ENCODE measurements around the gene FNIP1. TPM values are rescaled to one million over a fixed set of nuclear protein-coding genes. Genes with fewer than 3 reads are reported as not detected.

FNIP1 gene
- total and polyA plus RNA-seq, 2 of the 8 experiments (the other 6 are each of a cell fraction or from before 2014, with no cell fraction given): 3.5 to 17.3 TPM

- TF ChIP-seq, protein P1, sequence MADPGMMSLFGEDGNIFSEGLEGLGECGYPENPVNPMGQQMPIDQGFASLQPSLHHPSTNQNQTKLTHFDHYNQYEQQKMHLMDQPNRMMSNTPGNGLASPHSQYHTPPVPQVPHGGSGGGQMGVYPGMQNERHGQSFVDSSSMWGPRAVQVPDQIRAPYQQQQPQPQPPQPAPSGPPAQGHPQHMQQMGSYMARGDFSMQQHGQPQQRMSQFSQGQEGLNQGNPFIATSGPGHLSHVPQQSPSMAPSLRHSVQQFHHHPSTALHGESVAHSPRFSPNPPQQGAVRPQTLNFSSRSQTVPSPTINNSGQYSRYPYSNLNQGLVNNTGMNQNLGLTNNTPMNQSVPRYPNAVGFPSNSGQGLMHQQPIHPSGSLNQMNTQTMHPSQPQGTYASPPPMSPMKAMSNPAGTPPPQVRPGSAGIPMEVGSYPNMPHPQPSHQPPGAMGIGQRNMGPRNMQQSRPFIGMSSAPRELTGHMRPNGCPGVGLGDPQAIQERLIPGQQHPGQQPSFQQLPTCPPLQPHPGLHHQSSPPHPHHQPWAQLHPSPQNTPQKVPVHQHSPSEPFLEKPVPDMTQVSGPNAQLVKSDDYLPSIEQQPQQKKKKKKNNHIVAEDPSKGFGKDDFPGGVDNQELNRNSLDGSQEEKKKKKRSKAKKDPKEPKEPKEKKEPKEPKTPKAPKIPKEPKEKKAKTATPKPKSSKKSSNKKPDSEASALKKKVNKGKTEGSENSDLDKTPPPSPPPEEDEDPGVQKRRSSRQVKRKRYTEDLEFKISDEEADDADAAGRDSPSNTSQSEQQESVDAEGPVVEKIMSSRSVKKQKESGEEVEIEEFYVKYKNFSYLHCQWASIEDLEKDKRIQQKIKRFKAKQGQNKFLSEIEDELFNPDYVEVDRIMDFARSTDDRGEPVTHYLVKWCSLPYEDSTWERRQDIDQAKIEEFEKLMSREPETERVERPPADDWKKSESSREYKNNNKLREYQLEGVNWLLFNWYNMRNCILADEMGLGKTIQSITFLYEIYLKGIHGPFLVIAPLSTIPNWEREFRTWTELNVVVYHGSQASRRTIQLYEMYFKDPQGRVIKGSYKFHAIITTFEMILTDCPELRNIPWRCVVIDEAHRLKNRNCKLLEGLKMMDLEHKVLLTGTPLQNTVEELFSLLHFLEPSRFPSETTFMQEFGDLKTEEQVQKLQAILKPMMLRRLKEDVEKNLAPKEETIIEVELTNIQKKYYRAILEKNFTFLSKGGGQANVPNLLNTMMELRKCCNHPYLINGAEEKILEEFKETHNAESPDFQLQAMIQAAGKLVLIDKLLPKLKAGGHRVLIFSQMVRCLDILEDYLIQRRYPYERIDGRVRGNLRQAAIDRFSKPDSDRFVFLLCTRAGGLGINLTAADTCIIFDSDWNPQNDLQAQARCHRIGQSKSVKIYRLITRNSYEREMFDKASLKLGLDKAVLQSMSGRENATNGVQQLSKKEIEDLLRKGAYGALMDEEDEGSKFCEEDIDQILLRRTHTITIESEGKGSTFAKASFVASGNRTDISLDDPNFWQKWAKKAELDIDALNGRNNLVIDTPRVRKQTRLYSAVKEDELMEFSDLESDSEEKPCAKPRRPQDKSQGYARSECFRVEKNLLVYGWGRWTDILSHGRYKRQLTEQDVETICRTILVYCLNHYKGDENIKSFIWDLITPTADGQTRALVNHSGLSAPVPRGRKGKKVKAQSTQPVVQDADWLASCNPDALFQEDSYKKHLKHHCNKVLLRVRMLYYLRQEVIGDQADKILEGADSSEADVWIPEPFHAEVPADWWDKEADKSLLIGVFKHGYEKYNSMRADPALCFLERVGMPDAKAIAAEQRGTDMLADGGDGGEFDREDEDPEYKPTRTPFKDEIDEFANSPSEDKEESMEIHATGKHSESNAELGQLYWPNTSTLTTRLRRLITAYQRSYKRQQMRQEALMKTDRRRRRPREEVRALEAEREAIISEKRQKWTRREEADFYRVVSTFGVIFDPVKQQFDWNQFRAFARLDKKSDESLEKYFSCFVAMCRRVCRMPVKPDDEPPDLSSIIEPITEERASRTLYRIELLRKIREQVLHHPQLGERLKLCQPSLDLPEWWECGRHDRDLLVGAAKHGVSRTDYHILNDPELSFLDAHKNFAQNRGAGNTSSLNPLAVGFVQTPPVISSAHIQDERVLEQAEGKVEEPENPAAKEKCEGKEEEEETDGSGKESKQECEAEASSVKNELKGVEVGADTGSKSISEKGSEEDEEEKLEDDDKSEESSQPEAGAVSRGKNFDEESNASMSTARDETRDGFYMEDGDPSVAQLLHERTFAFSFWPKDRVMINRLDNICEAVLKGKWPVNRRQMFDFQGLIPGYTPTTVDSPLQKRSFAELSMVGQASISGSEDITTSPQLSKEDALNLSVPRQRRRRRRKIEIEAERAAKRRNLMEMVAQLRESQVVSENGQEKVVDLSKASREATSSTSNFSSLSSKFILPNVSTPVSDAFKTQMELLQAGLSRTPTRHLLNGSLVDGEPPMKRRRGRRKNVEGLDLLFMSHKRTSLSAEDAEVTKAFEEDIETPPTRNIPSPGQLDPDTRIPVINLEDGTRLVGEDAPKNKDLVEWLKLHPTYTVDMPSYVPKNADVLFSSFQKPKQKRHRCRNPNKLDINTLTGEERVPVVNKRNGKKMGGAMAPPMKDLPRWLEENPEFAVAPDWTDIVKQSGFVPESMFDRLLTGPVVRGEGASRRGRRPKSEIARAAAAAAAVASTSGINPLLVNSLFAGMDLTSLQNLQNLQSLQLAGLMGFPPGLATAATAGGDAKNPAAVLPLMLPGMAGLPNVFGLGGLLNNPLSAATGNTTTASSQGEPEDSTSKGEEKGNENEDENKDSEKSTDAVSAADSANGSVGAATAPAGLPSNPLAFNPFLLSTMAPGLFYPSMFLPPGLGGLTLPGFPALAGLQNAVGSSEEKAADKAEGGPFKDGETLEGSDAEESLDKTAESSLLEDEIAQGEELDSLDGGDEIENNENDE (IDR thresholded peaks at IDR 0.05; ENCODE audit: insufficient replicate concordance, low read length): no peak
- TF ChIP-seq CTBP2 (IDR thresholded peaks at IDR 0.05; ENCODE audit: borderline replicate concordance, insufficient read depth, insufficient read length, low read length) (no peak), CREB1 (IDR thresholded peaks at IDR 0.05) (no peak), TCF12 (IDR thresholded peaks at IDR 0.05; ENCODE audit: low read depth, low read length) (no peak)
These were observed 187.0 kb downstream of the FNIP1 start (continued) for GRCh38 chr5:131609774-131610173.
